IMR-90 (cell line): ENCODE results near the gene HDAC5. TPM values are rescaled to one million over a fixed set of nuclear protein-coding genes. Genes with fewer than 3 reads are reported as not detected.

Experiments used
- ATAC-seq: fragments of 200-7000 bp; cut with Tn5 transposase; 2 replicates; pipeline ENCODE4 v1.9.1; 2020; ENCODE audit warnings: low read depth, mild to moderate bottlenecking, moderate library complexity
- BruUV-seq: library from RNA; stranded (reverse); fragments of 400-500 nt; replicated peaks from 2 replicates; lab custom pipeline; 2021; lab: Mats Ljungman, UMichigan
- CTCF ChIA-PET: fragments of 300-600 bp; formaldehyde crosslinking; extraction: SDS; loops from one replicate; lab custom pipeline; 2021; ENCODE audit warnings: antibody characterized with exemption; lab: Yijun Ruan, JAX
- POLR2A ChIA-PET: fragments of 300-600 bp; sonication (Branson Sonifier 250); formaldehyde crosslinking; loops from one replicate; lab custom pipeline; 2022; ENCODE audit warnings: antibody characterized with exemption; ENCODE audit not compliant: unreplicated experiment; lab: Charles Lee
- DNase-seq: peaks from one replicate; pipeline ENCODE4 v3.0.0; 2013
- H2AFZ ChIP-seq: replicated peaks from 2 replicates; pipeline ENCODE3; 2013; ENCODE audit warnings: low read length, mild to moderate bottlenecking; ENCODE audit not compliant: poor library complexity
- H2AK5ac ChIP-seq: 2 replicates; pipeline ENCODE4 v1.6.1; 2013; ENCODE audit warnings: low read depth, low read length, inconsistent platforms
- H2AK9ac ChIP-seq: replicated peaks from 2 replicates; pipeline ENCODE3; 2013; ENCODE audit warnings: mild to moderate bottlenecking, low read depth, low read length, moderate library complexity; ENCODE audit not compliant: poor library complexity
- H2BK120ac ChIP-seq: 2 replicates; pipeline ENCODE4 v1.6.1; 2013; ENCODE audit warnings: low read depth, low read length, inconsistent platforms
- H2BK15ac ChIP-seq: 3 replicates; pipeline ENCODE4 v1.6.1; 2013; ENCODE audit warnings: low read depth, low read length, inconsistent platforms
- H2BK20ac ChIP-seq: 2 replicates; pipeline ENCODE4 v1.6.1; 2013; ENCODE audit warnings: low read depth, mild to moderate bottlenecking, inconsistent platforms, low read length, moderate library complexity
- H2BK5ac ChIP-seq: 2 replicates; pipeline ENCODE4 v1.6.1; 2013; ENCODE audit warnings: mild to moderate bottlenecking, low read depth, low read length, inconsistent platforms; ENCODE audit not compliant: poor library complexity, severe bottlenecking
- H3K14ac ChIP-seq: replicated peaks from 2 replicates; pipeline ENCODE4 v1.6.1; 2013; ENCODE audit warnings: low read depth, low read length, inconsistent platforms
- H3K18ac ChIP-seq: 2 replicates; pipeline ENCODE4 v1.6.1; 2013; ENCODE audit warnings: low read depth, low read length, control low read depth
- H3K23ac ChIP-seq: 2 replicates; pipeline ENCODE4 v1.6.1; 2013; ENCODE audit warnings: low read depth, low read length, inconsistent platforms
- H3K27ac ChIP-seq: 2 replicates; pipeline ENCODE4 v1.5.1; 2013; ENCODE audit warnings: mild to moderate bottlenecking, control low read depth, low read length; ENCODE audit not compliant: insufficient read depth
- H3K27me3 ChIP-seq: 2 replicates; pipeline ENCODE4 v1.6.1; 2013; ENCODE audit warnings: low read length; ENCODE audit not compliant: control insufficient read depth, insufficient read depth
- H3K36me3 ChIP-seq: 2 replicates; pipeline ENCODE4 v1.6.1; 2013; ENCODE audit warnings: low read length, mixed read lengths; ENCODE audit not compliant: control insufficient read depth, insufficient read depth
- H3K4ac ChIP-seq: 2 replicates; pipeline ENCODE4 v1.6.1; 2013; ENCODE audit warnings: low read depth, low read length, inconsistent platforms
- H3K4me1 ChIP-seq: 2 replicates; pipeline ENCODE4 v1.6.1; 2013; ENCODE audit warnings: low read length, mixed read lengths; ENCODE audit not compliant: control insufficient read depth, insufficient read depth
- H3K4me2 ChIP-seq: 2 replicates; pipeline ENCODE4 v1.6.1; 2013; ENCODE audit warnings: low read depth, mild to moderate bottlenecking, control low read depth, low read length, moderate library complexity
- H3K4me3 ChIP-seq: 2 replicates; pipeline ENCODE4 v1.5.1; 2013; ENCODE audit warnings: low read depth, mild to moderate bottlenecking, control low read depth, low read length, moderate library complexity; ENCODE audit not compliant: insufficient read depth
- H3K56ac ChIP-seq: 2 replicates; pipeline ENCODE4 v1.6.1; 2013; ENCODE audit warnings: low read length, inconsistent platforms; ENCODE audit not compliant: insufficient read depth; ENCODE audit errors: extremely low read depth
- H3K79me1 ChIP-seq, 2 experiments: 2 replicates each; pipeline ENCODE4 v1.6.1; 2013; ENCODE audit warnings: low read length in 2 of 2, inconsistent platforms in 1 of 2, low read depth in 1 of 2
- H3K9ac ChIP-seq: 2 replicates; pipeline ENCODE4 v1.6.1; 2013; ENCODE audit warnings: low read depth, low read length, control low read depth
- H3K9me1 ChIP-seq: 2 replicates; pipeline ENCODE4 v1.6.1; 2013; ENCODE audit warnings: low read length, inconsistent platforms; ENCODE audit not compliant: insufficient read depth
- H3K9me3 ChIP-seq: 2 replicates; pipeline ENCODE4 v1.6.1; 2013; ENCODE audit warnings: low read length; ENCODE audit not compliant: control insufficient read depth, insufficient read depth
- H4K20me1 ChIP-seq: 2 replicates; pipeline ENCODE4 v1.6.1; 2013; ENCODE audit warnings: low read length, inconsistent platforms; ENCODE audit not compliant: insufficient read depth
- H4K5ac ChIP-seq: 2 replicates; pipeline ENCODE4 v1.6.1; 2013; ENCODE audit warnings: mild to moderate bottlenecking, low read depth, low read length, control low read depth
- H4K8ac ChIP-seq, 2 experiments: 2 replicates each; pipeline ENCODE4 v1.6.1; 2013; ENCODE audit warnings: low read depth in 2 of 2, low read length in 2 of 2, control low read depth in 1 of 2, inconsistent platforms in 1 of 2
- H4K91ac ChIP-seq: 2 replicates; pipeline ENCODE4 v1.6.1; 2013; ENCODE audit warnings: low read depth, low read length, inconsistent platforms; ENCODE audit not compliant: insufficient read depth
- BHLHE40 ChIP-seq: fragments of 150-350 bp; IDR thresholded peaks from 2 replicates; pipeline ENCODE4 v1.6.1; 2016; ENCODE audit warnings: mild to moderate bottlenecking, low read depth, low read length
- CEBPB ChIP-seq: IDR thresholded peaks from 2 replicates; pipeline ENCODE4 v1.6.1; 2012; ENCODE audit warnings: low read depth, low read length, improper control_type of control experiment
- CHD1 ChIP-seq: IDR thresholded peaks from 2 replicates; pipeline ENCODE4 v1.6.1; 2012; ENCODE audit warnings: low read depth, low read length, improper control_type of control experiment
- FOS ChIP-seq: fragments of 150-350 bp; IDR thresholded peaks from 2 replicates; pipeline ENCODE4 v1.6.1; 2016; ENCODE audit warnings: low read depth, low read length
- MAFK ChIP-seq: IDR thresholded peaks from 2 replicates; pipeline ENCODE4 v1.6.1; 2012; ENCODE audit warnings: low read depth, low read length, improper control_type of control experiment
- MAZ ChIP-seq: IDR thresholded peaks from 2 replicates; pipeline ENCODE4 v1.6.1; 2012; ENCODE audit warnings: low read depth, mild to moderate bottlenecking, low read length, improper control_type of control experiment, moderate library complexity, borderline replicate concordance
- MXI1 ChIP-seq: IDR thresholded peaks from 2 replicates; pipeline ENCODE4 v1.6.1; 2012; ENCODE audit warnings: low read depth, mild to moderate bottlenecking, low read length, moderate library complexity, borderline replicate concordance
- NFE2L2 ChIP-seq: fragments of 150-350 bp; IDR thresholded peaks from 2 replicates; pipeline ENCODE4 v1.6.1; 2016; ENCODE audit warnings: low read depth, mild to moderate bottlenecking, low read length
- RAD21 ChIP-seq: IDR thresholded peaks from 2 replicates; pipeline ENCODE4 v1.6.1; 2012; ENCODE audit warnings: low read length, improper control_type of control experiment
- RCOR1 ChIP-seq: IDR thresholded peaks from 2 replicates; pipeline ENCODE4 v1.6.1; 2012; ENCODE audit warnings: mild to moderate bottlenecking, low read length, improper control_type of control experiment; ENCODE audit not compliant: insufficient replicate concordance
- RFX5 ChIP-seq: IDR thresholded peaks from 2 replicates; pipeline ENCODE4 v1.8.0; 2012; ENCODE audit warnings: low read depth, mild to moderate bottlenecking, low read length, moderate library complexity
- SMC3 ChIP-seq: fragments of 150-350 bp; IDR thresholded peaks from 2 replicates; pipeline ENCODE4 v1.6.1; 2016; ENCODE audit warnings: low read depth, mild to moderate bottlenecking, antibody characterized with exemption, low read length, moderate library complexity
- WGBS, 2 experiments: methylation state at CpG; one replicate each; pipeline versions ENCODE4 v1.1.5 to v1.1.7; 2013; ENCODE audit warnings: missing lambda C conversion rate in 2 of 2; ENCODE audit not compliant: insufficient read length in 1 of 2; ENCODE audit errors: extremely low coverage in 2 of 2; 5-methylcytosine and 5-hydroxymethylcytosine counted together
- dilution Hi-C: fragments of 300-500 bp; cut with HindIII; formaldehyde crosslinking; loops from one replicate; pipeline ENCODE4 v1.14.3; 2018; ENCODE audit warnings: low sequenced_read_pairs; ENCODE audit not compliant: unreplicated experiment
- in situ Hi-C: fragments of 300-500 bp; cut with MboI; formaldehyde crosslinking; loops from 3 replicates; pipeline ENCODE4 v1.14.3; 2019; ENCODE audit warnings: low sequenced_read_pairs, inconsistent platforms, mixed read lengths
- intact Hi-C: fragments of 100-400 bp; cut with micrococcal nuclease; formaldehyde crosslinking; loops from 2 replicates; pipeline ENCODE4 v1.10.0; 2022
- polyA plus RNA-seq, 3 experiments: library from polyadenylated mRNA; depleted of rRNA; stranded (reverse); fragments of >200 nt; gene quantifications; 2 replicates each; pipeline ENCODE4 v1.2.3, GENCODE V29; 2012; ENCODE audit warnings: low replicate concordance in 1 of 3
- total RNA-seq: library from RNA; depleted of rRNA; stranded (reverse); fragments of >200 nt; gene quantifications from 2 replicates; pipeline ENCODE4 v1.2.3, GENCODE V29; 2012
- TF ChIP-seq, protein P1 (sequence below): fragments of 150-350 bp; IDR thresholded peaks from 2 replicates; pipeline ENCODE4 v1.6.1; 2017; ENCODE audit warnings: mild to moderate bottlenecking, antibody characterized with exemption, low read length, low read depth
- TF ChIP-seq, protein P2 (sequence below): conservative IDR thresholded peaks from 2 replicates; pipeline ENCODE4 v1.5.1; 2012; ENCODE audit warnings: mild to moderate bottlenecking, low read depth, low read length, improper control_type of control experiment
- TF ChIP-seq, protein P3 (sequence below): fragments of 150-350 bp; IDR thresholded peaks from 2 replicates; pipeline ENCODE4 v1.6.1; 2016; ENCODE audit warnings: low read depth, mild to moderate bottlenecking, low read length, moderate library complexity, borderline replicate concordance

Gene HDAC5
- total and polyA plus RNA-seq, 2 of the 4 experiments (the other 2 are of a cell fraction), result 47.0 to 61.3 TPM

DNA sequence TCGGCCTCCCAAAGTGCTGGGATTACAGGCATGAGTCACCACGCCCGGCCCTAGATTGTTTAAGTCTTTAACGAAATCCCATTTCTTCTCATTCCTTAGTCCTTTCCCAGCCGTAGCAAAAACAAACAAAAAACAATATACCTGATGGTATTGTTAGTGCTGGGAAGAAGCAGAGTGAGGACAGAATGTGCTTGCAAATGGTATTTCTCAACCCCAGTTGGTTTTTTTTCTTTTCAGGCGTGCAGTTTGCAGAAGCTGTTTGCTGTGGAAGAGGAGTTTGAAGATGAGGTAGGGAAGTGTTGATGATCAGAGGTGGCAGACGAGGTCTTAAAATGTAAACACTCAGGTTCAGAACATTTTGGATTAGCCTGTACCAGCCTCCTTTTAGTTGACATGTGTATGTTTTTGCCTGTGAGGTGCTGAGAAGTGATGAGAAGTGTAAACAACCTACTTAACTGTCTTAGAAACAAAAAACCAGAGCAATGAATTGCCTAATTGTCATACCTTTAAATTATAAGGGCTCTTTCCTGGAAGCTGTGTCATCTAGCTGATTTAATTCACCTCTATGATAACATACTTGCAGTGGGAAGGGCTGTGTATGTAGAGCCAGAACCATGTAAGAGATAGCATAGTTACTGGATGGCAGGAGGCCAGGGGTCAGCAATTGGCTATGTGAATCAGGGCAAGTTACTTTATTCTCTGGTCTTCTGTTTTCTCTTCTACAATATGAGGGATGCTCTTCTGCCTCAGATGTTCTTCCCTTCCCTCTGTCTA lies 21.7 kb upstream of the HDAC5 start:
- Histone ChIP-seq H3K9ac (no peak overlapping the region), H3K18ac (no peak overlapping the region), H3K56ac (no peak overlapping the region), H3K4ac (no peak overlapping the region), H4K20me1 (peaks cover 4% of the 10 kb centered on the region; the same call in 1 of the 2 replicates), H4K8ac (no peak overlapping the region), H3K23ac (no peak overlapping the region), H2AK9ac (no peak overlapping the region), H3K9me1 (peaks cover 4% of the 10 kb centered on the region; the same call in 1 of the 2 replicates), H2BK120ac (no peak overlapping the region), H2AK5ac (no peak overlapping the region), H2BK20ac (no peak overlapping the region), H4K91ac (no peak overlapping the region), H3K4me2 (no peak overlapping the region), H2BK5ac (no peak overlapping the region), H3K36me3 (peaks cover 14% of the 10 kb centered on the region; the same call in 1 of the 2 replicates), H3K4me3 (no peak overlapping the region), H3K9me3 (no peaks in the 10 kb centered on the region), H3K79me1 (peaks cover 11 to 46% of the 10 kb centered on the region in 2 experiments), H3K4me1 (peaks cover 2% of the 10 kb centered on the region), H2AFZ (no peak overlapping the region), H3K27ac (no peak overlapping the region), H4K5ac (no peak overlapping the region), H2BK15ac (no peak overlapping the region), H3K27me3 (no peaks in the 10 kb centered on the region), H3K14ac (no peak overlapping the region)
- dilution Hi-C loops (no loop called here), in situ Hi-C loops (no loop called here), intact Hi-C loops (no loop called here)
- ChIA-PET POLR2A (no interaction called here), CTCF (no interaction called here)
- ATAC-seq (no peak; the same call in 1 of the 2 replicates), DNase-seq (peak; percentile 71)
- WGBS, 2 experiments, result 100% methylated on average over 1 of the region's 7 CpGs; no CpG with 5 or more reads in 1 of the 2 experiments
- no TSS peak for BruUV-seq
- TF ChIP-seq BHLHE40 (no peak), RCOR1 (no peak), FOS (no peak), NFE2L2 (no peak), SMC3 (no peak), CHD1 (no peak), RAD21 (no peak), RFX5 (no peak), MAZ (no peak), CEBPB (no peak), MAFK (no peak), MXI1 (no peak)
- TF ChIP-seq, protein P1, sequence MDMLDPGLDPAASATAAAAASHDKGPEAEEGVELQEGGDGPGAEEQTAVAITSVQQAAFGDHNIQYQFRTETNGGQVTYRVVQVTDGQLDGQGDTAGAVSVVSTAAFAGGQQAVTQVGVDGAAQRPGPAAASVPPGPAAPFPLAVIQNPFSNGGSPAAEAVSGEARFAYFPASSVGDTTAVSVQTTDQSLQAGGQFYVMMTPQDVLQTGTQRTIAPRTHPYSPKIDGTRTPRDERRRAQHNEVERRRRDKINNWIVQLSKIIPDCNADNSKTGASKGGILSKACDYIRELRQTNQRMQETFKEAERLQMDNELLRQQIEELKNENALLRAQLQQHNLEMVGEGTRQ, result no peak
- TF ChIP-seq, protein P2, sequence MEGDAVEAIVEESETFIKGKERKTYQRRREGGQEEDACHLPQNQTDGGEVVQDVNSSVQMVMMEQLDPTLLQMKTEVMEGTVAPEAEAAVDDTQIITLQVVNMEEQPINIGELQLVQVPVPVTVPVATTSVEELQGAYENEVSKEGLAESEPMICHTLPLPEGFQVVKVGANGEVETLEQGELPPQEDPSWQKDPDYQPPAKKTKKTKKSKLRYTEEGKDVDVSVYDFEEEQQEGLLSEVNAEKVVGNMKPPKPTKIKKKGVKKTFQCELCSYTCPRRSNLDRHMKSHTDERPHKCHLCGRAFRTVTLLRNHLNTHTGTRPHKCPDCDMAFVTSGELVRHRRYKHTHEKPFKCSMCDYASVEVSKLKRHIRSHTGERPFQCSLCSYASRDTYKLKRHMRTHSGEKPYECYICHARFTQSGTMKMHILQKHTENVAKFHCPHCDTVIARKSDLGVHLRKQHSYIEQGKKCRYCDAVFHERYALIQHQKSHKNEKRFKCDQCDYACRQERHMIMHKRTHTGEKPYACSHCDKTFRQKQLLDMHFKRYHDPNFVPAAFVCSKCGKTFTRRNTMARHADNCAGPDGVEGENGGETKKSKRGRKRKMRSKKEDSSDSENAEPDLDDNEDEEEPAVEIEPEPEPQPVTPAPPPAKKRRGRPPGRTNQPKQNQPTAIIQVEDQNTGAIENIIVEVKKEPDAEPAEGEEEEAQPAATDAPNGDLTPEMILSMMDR, result no peak
- TF ChIP-seq, protein P3, sequence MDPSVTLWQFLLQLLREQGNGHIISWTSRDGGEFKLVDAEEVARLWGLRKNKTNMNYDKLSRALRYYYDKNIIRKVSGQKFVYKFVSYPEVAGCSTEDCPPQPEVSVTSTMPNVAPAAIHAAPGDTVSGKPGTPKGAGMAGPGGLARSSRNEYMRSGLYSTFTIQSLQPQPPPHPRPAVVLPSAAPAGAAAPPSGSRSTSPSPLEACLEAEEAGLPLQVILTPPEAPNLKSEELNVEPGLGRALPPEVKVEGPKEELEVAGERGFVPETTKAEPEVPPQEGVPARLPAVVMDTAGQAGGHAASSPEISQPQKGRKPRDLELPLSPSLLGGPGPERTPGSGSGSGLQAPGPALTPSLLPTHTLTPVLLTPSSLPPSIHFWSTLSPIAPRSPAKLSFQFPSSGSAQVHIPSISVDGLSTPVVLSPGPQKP, result no peak
